Activated CD8-positive, alpha-beta memory T cell treated with anti-CD3 and anti-CD28 coated beads, Interleukin-2, amount 10 ng/mL, durations not matched to agents 7 days and 5 days (primary cell): Measurements from ENCODE around the gene CTNNA3. TPM values are rescaled to one million over a fixed set of nuclear protein-coding genes. Genes with fewer than 3 reads are reported as not detected.

Experiments
- ATAC-seq: fragments of 150-1000 bp; cut with Tn5 transposase; one replicate; pipeline ENCODE4 v1.10.0; 2021; ENCODE audit warnings: moderate library complexity
- CTCF ChIA-PET: fragments of 350-600 bp; sonication (Branson Sonifier 250); formaldehyde crosslinking; loops from one replicate; lab custom pipeline; 2021; ENCODE audit warnings: antibody characterized with exemption; lab: Charles Lee
- DNase-seq: peaks from one replicate; pipeline ENCODE4 v3.0.0-alpha.2; 2020
- H3K27ac Mint-ChIP-seq: one replicate; pipeline ENCODE4 v1.8.0; 2021; ENCODE audit warnings: mild to moderate bottlenecking, mixed read lengths
- H3K27me3 Mint-ChIP-seq: one replicate; pipeline ENCODE4 v1.8.0; 2021; ENCODE audit warnings: mixed read lengths
- H3K36me3 Mint-ChIP-seq: one replicate; pipeline ENCODE4 v1.8.0; 2021; ENCODE audit warnings: mild to moderate bottlenecking, mixed read lengths
- H3K4me1 Mint-ChIP-seq: one replicate; pipeline ENCODE4 v1.8.0; 2021; ENCODE audit warnings: mixed read lengths
- H3K4me3 Mint-ChIP-seq: one replicate; pipeline ENCODE4 v1.8.0; 2021; ENCODE audit warnings: mild to moderate bottlenecking, moderate library complexity, mixed read lengths
- H3K9me3 Mint-ChIP-seq: one replicate; pipeline ENCODE4 v1.8.0; 2022; ENCODE audit warnings: low read depth, mixed read lengths
- total RNA-seq, 2 experiments: library from RNA; stranded (reverse); gene quantifications; one replicate each; pipeline ENCODE4 v1.2.3, GENCODE V29; 2021

The CTNNA3 gene
- total RNA-seq, 2 experiments from 2014 or later = 0.61 TPM; not detected in 1

DNA sequence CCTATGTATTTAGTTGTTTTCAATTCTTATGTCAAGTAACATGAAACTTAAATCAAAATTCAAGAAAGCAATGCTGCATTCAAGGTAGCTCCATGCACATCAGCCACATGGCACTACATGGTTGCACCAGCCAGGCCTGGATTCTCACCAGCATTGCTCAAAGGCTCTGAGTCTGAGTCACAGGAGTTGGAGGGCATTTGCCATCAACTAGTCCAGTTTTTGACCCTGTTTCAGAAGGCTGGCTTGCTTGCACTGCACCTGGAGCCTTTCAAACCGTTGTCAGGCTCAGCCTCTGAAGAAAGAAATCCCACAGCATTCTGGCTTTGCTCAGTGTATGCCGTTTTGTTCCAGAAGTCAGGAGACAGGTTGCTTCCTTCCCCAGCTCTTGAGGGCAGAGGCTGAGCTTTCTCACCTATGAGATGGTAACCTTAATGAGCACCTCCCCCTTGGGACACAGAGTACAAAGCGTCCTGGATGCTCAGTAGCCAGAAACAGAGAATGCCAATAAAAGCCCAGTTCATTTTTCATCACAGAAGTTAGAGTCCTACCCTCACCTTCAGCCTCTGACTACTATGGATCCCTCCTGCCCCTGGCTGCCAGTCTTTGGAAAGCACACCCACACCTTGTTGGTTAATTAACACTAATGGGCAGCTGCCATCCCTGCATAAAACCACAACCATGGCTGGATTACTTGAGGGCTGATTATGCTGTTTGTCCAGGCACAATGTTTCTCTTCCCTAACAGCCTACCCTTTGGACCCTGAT lies 1058.5 kb downstream of the CTNNA3 start:
- CTCF ChIA-PET = no interaction called here
- Mint-ChIP-seq H3K27ac (no peak overlapping the region), H3K4me3 (no peak overlapping the region), H3K27me3 (no peaks in the 10 kb centered on the region), H3K9me3 (peaks cover 4% of the 10 kb centered on the region), H3K4me1 (no peaks in the 10 kb centered on the region), H3K36me3 (no peaks in the 10 kb centered on the region)
- ATAC-seq = no peak
- no peak for DNase-seq

- Mint-ChIP-seq H3K4me1 (no peaks in the 10 kb centered on the region), H3K27ac (no peak overlapping the region), H3K27me3 (no peaks in the 10 kb centered on the region), H3K9me3 (no peaks in the 10 kb centered on the region), H3K4me3 (no peak overlapping the region), H3K36me3 (no peaks in the 10 kb centered on the region)
- ATAC-seq (no peak), DNase-seq (no peak)
- CTCF ChIA-PET = no interaction called here
Observed at GRCh38 chr10:66629996-66630395, 1066.0 kb downstream of the CTNNA3 start.

DNA sequence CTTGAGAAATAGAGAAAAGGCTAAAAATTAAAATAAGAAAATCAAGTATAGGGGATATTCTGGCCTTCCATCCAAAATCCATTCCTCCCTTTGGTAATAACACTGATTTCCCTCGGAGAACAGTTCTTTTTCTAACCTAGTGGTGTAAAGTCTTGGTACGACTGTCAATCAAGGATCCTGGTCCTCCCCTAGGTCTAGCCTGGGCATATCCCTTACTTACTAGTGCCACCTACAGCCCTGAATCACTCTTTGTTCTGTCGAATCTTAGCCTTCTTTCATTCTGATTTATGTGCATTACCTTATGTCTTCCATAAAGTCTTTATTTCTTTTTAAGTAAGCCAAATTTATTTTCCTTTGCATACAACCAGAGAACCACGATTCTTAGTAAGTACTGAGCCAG lies 1068.8 kb downstream of the CTNNA3 start:
- ATAC-seq (no peak), DNase-seq (no peak)
- no peak overlapping the region for H3K27ac Mint-ChIP-seq
- no peaks in the 10 kb centered on the region for H3K4me1 Mint-ChIP-seq
- CTCF ChIA-PET = no interaction called here
- no peaks in the 10 kb centered on the region for H3K36me3 Mint-ChIP-seq
- no peak overlapping the region for H3K4me3 Mint-ChIP-seq
- no peaks in the 10 kb centered on the region for H3K27me3 Mint-ChIP-seq
- H3K9me3 Mint-ChIP-seq = no peaks in the 10 kb centered on the region

DNA sequence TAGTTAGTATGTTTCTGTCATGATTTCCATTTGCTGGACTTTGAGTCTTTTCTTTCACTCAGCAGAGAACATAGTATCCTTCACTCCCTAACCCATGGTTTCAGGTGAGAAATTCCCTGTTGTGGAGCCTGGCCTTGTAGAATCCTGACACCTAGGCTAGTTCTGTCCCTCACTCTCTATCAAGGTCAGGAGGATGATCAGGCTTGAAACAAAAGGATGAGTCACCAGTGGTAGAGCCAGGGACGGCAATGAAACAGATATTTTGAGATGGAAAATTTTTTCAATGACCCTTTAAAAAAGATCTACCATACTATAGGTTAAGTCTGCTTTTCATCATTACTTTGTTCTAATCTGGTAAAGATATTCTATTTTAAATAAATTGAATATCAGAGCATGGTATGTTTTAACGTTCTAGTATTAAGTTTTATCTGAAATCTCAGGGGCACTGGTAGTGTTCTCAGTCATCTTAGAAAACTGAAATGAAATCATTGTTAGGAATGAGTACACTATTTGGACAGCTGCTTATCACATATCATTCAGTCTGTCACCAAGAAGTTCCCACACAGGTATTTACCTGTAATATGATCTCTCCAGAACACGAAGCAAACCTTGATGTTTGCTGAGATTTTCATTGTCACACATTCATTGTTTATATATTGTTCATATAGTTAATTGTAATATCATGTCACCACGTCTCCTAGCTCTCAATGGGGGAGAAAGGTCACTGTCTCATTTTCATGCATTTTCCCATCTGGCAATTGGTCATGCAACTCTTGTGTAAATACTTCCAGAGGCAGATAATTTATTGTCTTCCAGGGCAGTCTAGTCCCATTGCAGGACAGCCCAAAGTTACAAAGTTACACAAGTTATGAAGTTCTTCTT lies 1070.0 kb downstream of the CTNNA3 start:
- H3K4me3 Mint-ChIP-seq = no peak overlapping the region
- no peak overlapping the region for H3K27ac Mint-ChIP-seq
- H3K27me3 Mint-ChIP-seq = no peaks in the 10 kb centered on the region
- DNase-seq (no peak), ATAC-seq (no peak)
- H3K36me3 Mint-ChIP-seq = no peaks in the 10 kb centered on the region
- H3K9me3 Mint-ChIP-seq = no peaks in the 10 kb centered on the region
- no peaks in the 10 kb centered on the region for H3K4me1 Mint-ChIP-seq
- CTCF ChIA-PET = no interaction called here

DNA sequence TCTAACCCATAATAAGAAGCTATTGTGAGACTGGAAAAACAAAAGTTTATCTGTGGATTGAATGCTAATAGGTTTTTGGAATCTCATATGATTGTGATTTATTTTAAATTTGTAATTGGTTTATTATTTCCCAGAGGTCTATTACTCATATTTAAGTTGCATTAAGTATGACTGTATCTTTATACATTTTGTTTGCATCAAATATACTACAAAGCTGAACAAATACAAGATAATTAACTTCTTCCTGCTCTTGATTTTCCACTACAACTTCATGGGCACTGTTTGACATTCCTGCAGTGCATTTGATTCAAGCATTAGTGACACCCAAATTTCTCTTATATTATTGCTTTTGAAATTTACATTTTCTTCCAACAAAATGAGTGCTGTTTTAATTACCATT lies 1073.9 kb downstream of the CTNNA3 start:
- Mint-ChIP-seq H3K9me3 (no peaks in the 10 kb centered on the region), H3K27me3 (no peaks in the 10 kb centered on the region), H3K36me3 (no peaks in the 10 kb centered on the region), H3K4me1 (no peaks in the 10 kb centered on the region), H3K4me3 (no peak overlapping the region), H3K27ac (no peak overlapping the region)
- ATAC-seq (no peak), DNase-seq (no peak)
- CTCF ChIA-PET = no interaction called here

DNA sequence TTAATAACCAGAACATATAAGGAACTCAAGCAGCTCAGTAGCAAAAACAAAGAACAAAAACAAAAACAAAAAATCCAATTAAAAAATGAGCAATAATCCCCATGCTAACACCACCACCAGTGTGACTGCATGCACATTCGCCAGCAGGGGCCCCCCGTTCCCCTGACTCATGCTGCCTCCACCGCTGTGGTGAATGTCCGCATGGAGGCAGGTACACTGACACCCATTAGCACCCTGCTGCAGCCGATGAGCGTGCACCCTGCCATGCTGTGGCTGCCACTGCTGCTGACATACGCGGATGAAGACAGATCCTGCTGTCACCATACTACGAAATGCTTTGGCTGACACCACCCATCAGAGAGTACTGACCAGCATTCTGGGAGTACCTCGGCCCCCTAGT lies 1091.8 kb downstream of the CTNNA3 start:
- no peaks in the 10 kb centered on the region for H3K27me3 Mint-ChIP-seq
- H3K9me3 Mint-ChIP-seq = peaks cover 11% of the 10 kb centered on the region
- no peak for DNase-seq
- CTCF ChIA-PET = no interaction called here
- H3K36me3 Mint-ChIP-seq = no peaks in the 10 kb centered on the region
- H3K4me3 Mint-ChIP-seq = no peak overlapping the region
- H3K4me1 Mint-ChIP-seq = no peaks in the 10 kb centered on the region
- no peak overlapping the region for H3K27ac Mint-ChIP-seq
- no peak for ATAC-seq

GRCh38 chr10:66591865-66592264 lies 1104.1 kb downstream of the CTNNA3 start:
- no peak for ATAC-seq
- no peak for DNase-seq
- Mint-ChIP-seq H3K4me3 (no peak overlapping the region), H3K27ac (no peak overlapping the region), H3K9me3 (peaks cover 5% of the 10 kb centered on the region), H3K4me1 (no peaks in the 10 kb centered on the region), H3K36me3 (no peaks in the 10 kb centered on the region), H3K27me3 (no peaks in the 10 kb centered on the region)
- CTCF ChIA-PET = no interaction called here

DNA sequence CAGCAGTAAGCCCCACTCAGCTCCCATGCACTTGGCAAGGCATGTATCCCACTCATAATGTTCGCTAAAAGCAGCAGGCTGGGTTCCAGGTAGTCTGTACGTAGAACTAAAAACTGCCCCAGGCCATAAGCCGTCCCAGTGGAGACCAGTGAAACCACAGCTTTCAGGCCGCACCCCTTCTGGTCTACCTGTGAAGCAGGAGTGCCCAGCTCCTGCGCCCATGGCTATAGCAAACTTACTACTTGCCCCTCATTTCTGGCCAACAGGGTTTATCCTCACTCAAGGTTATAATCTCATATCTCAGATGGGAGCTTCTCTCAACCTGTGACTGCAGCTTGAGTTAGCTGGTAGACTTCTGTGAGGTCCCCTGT lies 1108.3 kb downstream of the CTNNA3 start:
- DNase-seq (no peak), ATAC-seq (no peak)
- Mint-ChIP-seq H3K27me3 (no peaks in the 10 kb centered on the region), H3K9me3 (peaks cover 2% of the 10 kb centered on the region), H3K27ac (no peak overlapping the region), H3K4me1 (no peaks in the 10 kb centered on the region), H3K36me3 (no peaks in the 10 kb centered on the region), H3K4me3 (no peak overlapping the region)
- CTCF ChIA-PET = no interaction called here

- H3K9me3 Mint-ChIP-seq = peaks cover 2% of the 10 kb centered on the region
- DNase-seq (no peak), ATAC-seq (no peak)
- H3K27me3 Mint-ChIP-seq = no peaks in the 10 kb centered on the region
- no peaks in the 10 kb centered on the region for H3K36me3 Mint-ChIP-seq
- CTCF ChIA-PET = no interaction called here
- H3K4me3 Mint-ChIP-seq = no peak overlapping the region
- no peaks in the 10 kb centered on the region for H3K4me1 Mint-ChIP-seq
- no peak overlapping the region for H3K27ac Mint-ChIP-seq
Observed at GRCh38 chr10:66586897-66587679, 1108.9 kb downstream of the CTNNA3 start.

GRCh38 chr10:66586073-66586472 lies 1109.9 kb downstream of the CTNNA3 start:
- DNase-seq = no peak
- CTCF ChIA-PET = no interaction called here
- Mint-ChIP-seq H3K27ac (no peak overlapping the region), H3K36me3 (no peaks in the 10 kb centered on the region), H3K27me3 (no peaks in the 10 kb centered on the region), H3K4me1 (no peaks in the 10 kb centered on the region), H3K9me3 (peaks cover 2% of the 10 kb centered on the region), H3K4me3 (no peak overlapping the region)
- ATAC-seq = no peak

GRCh38 chr10:66575251-66575855 lies 1120.6 kb downstream of the CTNNA3 start:
- Mint-ChIP-seq H3K4me1 (no peaks in the 10 kb centered on the region), H3K36me3 (no peaks in the 10 kb centered on the region), H3K4me3 (no peak overlapping the region), H3K27me3 (no peaks in the 10 kb centered on the region), H3K9me3 (peaks cover 6% of the 10 kb centered on the region), H3K27ac (no peak overlapping the region)
- ATAC-seq (no peak), DNase-seq (no peak)
- CTCF ChIA-PET = no interaction called here

GRCh38 chr10:66572700-66573099 lies 1123.3 kb downstream of the CTNNA3 start:
- Mint-ChIP-seq H3K36me3 (no peaks in the 10 kb centered on the region), H3K27me3 (no peaks in the 10 kb centered on the region), H3K4me3 (no peak overlapping the region), H3K4me1 (no peaks in the 10 kb centered on the region), H3K9me3 (peaks cover 9% of the 10 kb centered on the region), H3K27ac (no peak overlapping the region)
- DNase-seq = no peak
- no peak for ATAC-seq
- CTCF ChIA-PET = no interaction called here

DNA sequence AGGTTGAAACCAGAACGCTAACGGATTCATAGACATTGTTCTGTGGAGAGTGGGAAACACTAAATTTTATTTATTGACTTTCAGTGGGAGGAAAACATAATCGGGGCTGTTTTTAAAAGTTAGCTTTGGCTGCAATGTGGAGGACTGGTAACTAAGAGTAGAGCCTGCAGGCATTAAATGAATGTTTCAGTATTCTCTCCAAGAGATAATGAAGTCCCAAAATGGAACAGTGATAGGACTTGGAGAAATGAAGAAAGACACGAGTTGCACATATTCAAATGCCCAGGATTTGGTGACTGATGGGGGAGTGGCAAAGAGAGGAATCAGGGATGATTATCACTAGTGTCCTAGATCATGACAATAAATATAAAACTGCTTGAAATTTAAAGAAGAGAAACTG lies 1130.0 kb downstream of the CTNNA3 start:
- no peaks in the 10 kb centered on the region for H3K36me3 Mint-ChIP-seq
- H3K27me3 Mint-ChIP-seq = no peaks in the 10 kb centered on the region
- no peak overlapping the region for H3K27ac Mint-ChIP-seq
- no peaks in the 10 kb centered on the region for H3K4me1 Mint-ChIP-seq
- no peak overlapping the region for H3K4me3 Mint-ChIP-seq
- DNase-seq (no peak), ATAC-seq (no peak)
- CTCF ChIA-PET = no interaction called here
- H3K9me3 Mint-ChIP-seq = peaks cover 15% of the 10 kb centered on the region
